Measurements from ENCODE around the gene STXBP6.

STXBP6 gene

DNA sequence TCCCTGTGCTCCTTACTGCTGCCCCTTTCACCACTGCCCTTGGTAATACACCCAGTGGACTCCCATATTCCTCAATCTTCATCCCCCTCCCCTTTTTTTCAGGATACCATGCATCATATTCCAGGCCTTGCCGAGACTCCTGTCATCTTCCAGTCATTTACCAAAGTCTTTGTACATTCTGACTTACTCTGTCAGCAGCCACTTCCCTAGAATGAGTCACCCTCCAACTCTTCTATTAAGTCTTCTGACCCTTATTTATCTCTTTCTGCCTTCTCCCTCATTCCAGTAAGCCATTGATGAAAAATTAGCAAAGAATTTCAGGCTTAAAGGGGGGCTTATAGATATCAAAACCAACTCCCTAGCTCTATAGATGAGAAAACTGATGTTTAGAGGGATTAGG is 128.0 kb downstream of the STXBP6 start:
- Histone ChIP-seq H3K36me3 (ENCODE audit: control insufficient read depth, low read depth, low read length) (no peaks in the 10 kb centered on the region), H3K9me3 (ENCODE audit: control insufficient read depth, low read depth, low read length) (no peaks in the 10 kb centered on the region), H3K4me1 (ENCODE audit: control insufficient read depth, low read depth, low read length) (peaks cover 11% of the 10 kb centered on the region), H3K4me3 (ENCODE audit: low read length) (no peak overlapping the region), H3K27me3 (ENCODE audit: control insufficient read depth, insufficient read depth, low read length) (no peaks in the 10 kb centered on the region), H3K9ac (ENCODE audit: low read length) (no peak overlapping the region), H3K27ac (ENCODE audit: low read length) (no peak overlapping the region)

DNA sequence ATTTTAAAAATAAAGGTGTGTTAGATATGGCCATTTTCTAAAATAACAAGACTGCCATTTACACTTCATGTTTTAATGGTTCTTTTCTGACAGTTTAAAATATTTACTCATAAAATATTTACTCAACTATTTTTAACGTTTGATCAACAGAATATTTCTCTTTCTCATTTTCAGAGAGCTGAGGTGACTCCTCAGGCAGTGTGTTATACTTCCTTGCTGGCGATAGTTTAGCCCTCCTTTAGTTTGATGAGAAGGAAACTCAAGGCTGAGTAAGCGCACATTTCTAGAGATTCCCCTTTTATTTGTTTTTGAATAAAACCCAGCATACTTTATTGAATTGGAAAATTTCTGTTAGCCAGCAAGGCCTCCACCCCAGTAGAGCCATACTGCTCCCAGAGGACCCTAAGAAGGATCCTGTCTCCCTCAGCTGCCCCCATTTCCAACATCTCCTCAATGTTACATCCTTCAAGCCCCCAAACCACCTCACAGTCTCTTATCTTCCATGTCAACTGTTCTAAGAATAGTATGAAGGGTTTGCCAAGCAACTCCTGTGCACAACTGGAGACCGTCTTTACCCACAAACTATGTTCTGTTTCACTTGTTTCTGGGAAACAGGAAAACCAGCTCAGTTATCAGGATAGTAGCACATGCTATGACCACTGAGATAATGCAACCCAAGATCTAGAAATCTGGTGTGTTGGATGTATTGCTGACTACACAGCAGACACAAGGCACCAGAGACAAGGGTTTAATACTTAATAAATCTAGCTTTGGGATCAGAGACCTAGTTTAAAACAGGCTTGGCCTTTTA is 129.5 kb downstream of the STXBP6 start:
- H3K4me3 ChIP-seq (ENCODE audit: low read length) = no peak overlapping the region
- H3K9me3 ChIP-seq (ENCODE audit: control insufficient read depth, low read depth, low read length) = no peaks in the 10 kb centered on the region
- H3K36me3 ChIP-seq (ENCODE audit: control insufficient read depth, low read depth, low read length) = no peaks in the 10 kb centered on the region
- H3K27me3 ChIP-seq (ENCODE audit: control insufficient read depth, insufficient read depth, low read length) = no peaks in the 10 kb centered on the region
- H3K9ac ChIP-seq (ENCODE audit: low read length) = no peak overlapping the region
- H3K27ac ChIP-seq (ENCODE audit: low read length) = no peak overlapping the region
- peaks cover 20% of the 10 kb centered on the region for H3K4me1 ChIP-seq (ENCODE audit: control insufficient read depth, low read depth, low read length)

DNA sequence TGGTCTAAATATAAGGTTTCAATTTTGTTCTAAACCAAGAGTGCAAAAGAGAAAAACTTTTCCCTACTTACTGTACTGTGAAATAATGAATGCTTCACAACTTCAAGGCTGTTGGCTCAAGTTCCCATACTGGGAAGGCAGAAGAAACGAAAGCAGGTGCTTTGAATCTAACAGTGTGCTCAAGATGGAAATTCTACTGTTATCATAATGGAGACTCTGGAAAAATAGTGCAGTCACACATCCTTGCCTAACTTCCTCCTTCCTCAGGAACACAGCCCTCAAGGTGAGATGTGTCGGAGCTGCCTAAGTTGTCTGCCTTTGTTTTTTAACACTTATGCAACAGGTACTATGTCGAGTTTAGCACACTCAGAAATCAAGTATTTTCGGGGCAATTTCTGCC is 131.1 kb downstream of the STXBP6 start:
- H3K9me3 ChIP-seq (ENCODE audit: control insufficient read depth, low read depth, low read length) = no peaks in the 10 kb centered on the region
- H3K4me3 ChIP-seq (ENCODE audit: low read length) = no peak overlapping the region
- H3K36me3 ChIP-seq (ENCODE audit: control insufficient read depth, low read depth, low read length) = no peaks in the 10 kb centered on the region
- no peak overlapping the region for H3K9ac ChIP-seq (ENCODE audit: low read length)
- H3K27ac ChIP-seq (ENCODE audit: low read length) = no peak overlapping the region
- H3K4me1 ChIP-seq (ENCODE audit: control insufficient read depth, low read depth, low read length) = peaks cover 20% of the 10 kb centered on the region
- H3K27me3 ChIP-seq (ENCODE audit: control insufficient read depth, insufficient read depth, low read length) = no peaks in the 10 kb centered on the region

DNA sequence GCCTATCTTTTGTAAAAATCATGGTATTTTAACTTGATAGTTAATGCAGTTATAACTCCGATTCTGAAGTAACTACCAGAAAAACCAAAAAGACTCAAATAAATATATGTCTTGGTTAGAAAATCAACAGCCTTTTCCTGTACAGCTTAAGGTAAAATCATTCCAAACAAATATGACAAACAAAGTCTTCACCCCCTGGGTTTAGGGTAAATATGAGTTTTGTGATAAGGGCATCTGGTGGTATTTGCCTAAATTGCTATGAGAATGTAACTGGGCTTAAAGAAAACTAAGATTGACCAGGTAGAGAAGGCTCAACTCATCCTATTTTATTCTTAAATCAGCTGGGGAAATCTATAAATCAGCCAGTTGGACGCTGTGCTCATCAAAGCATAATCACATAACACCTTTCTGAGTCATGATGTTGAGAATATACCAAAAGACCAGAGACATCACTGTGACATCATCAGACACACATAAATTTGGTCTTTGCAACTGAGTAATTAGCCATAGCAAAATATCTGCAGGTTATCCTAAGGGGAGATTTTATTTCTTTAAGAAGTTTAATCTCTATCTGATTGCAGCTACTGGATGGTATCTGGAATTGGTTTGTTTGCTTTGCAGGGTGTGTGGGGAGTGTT is 133.9 kb downstream of the STXBP6 start:
- no peaks in the 10 kb centered on the region for H3K9me3 ChIP-seq (ENCODE audit: control insufficient read depth, low read depth, low read length)
- H3K36me3 ChIP-seq (ENCODE audit: control insufficient read depth, low read depth, low read length) = no peaks in the 10 kb centered on the region
- peaks cover 15% of the 10 kb centered on the region for H3K4me1 ChIP-seq (ENCODE audit: control insufficient read depth, low read depth, low read length)
- no peak overlapping the region for H3K27ac ChIP-seq (ENCODE audit: low read length)
- H3K4me3 ChIP-seq (ENCODE audit: low read length) = no peak overlapping the region
- no peak overlapping the region for H3K9ac ChIP-seq (ENCODE audit: low read length)
- no peaks in the 10 kb centered on the region for H3K27me3 ChIP-seq (ENCODE audit: control insufficient read depth, insufficient read depth, low read length)

DNA sequence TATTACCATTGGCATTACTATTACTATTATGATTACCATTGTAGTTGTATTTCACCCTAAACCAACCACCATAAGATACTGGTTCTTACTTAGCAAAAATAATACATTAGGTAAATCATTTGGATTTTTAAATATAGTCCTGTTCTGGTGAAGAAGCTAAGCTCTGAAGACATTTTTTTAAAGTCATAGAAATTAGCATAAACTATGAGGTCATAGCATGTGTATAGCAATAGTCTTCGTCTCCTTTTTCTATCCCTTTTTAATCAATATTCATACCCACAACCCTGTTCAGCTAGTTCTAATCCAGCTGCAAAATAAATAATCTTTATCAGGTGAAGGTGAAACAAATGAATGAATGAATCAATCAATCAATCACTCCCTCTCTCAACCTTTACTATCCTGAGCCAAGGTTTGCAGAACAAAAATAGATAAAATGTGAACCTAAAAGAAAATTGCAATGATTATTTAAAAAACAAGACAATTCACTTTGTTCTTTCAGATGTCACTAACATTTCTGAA is 134.5 kb downstream of the STXBP6 start:
- H3K9me3 ChIP-seq (ENCODE audit: control insufficient read depth, low read depth, low read length) = no peaks in the 10 kb centered on the region
- H3K27ac ChIP-seq (ENCODE audit: low read length) = no peak overlapping the region
- H3K9ac ChIP-seq (ENCODE audit: low read length) = no peak overlapping the region
- H3K36me3 ChIP-seq (ENCODE audit: control insufficient read depth, low read depth, low read length) = no peaks in the 10 kb centered on the region
- no peaks in the 10 kb centered on the region for H3K27me3 ChIP-seq (ENCODE audit: control insufficient read depth, insufficient read depth, low read length)
- no peak overlapping the region for H3K4me3 ChIP-seq (ENCODE audit: low read length)
- H3K4me1 ChIP-seq (ENCODE audit: control insufficient read depth, low read depth, low read length) = peaks cover 15% of the 10 kb centered on the region

DNA sequence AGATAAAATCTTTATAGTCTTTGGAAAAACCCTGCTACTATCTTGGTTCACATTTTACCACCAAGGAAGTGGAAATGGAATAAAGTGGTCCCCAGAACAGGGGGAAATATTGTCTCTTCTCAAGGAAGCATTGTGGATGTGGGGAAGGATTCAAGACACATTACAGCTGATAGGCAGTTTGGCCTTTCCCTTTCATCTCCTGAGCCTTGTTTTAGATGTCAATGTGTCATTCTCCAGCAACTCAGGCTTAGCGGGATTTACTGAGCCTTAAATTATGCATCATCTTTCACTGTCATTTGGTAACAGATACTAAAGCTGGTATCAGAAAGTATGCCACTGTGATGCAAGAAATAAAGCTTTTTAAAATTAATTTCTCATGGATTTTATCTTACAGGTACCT is 136.2 kb downstream of the STXBP6 start:
- Histone ChIP-seq H3K9ac (ENCODE audit: low read length) (no peak overlapping the region), H3K4me3 (ENCODE audit: low read length) (no peak overlapping the region), H3K27ac (ENCODE audit: low read length) (no peak overlapping the region), H3K27me3 (ENCODE audit: control insufficient read depth, insufficient read depth, low read length) (no peaks in the 10 kb centered on the region), H3K9me3 (ENCODE audit: control insufficient read depth, low read depth, low read length) (no peaks in the 10 kb centered on the region), H3K4me1 (ENCODE audit: control insufficient read depth, low read depth, low read length) (peaks cover 9% of the 10 kb centered on the region), H3K36me3 (ENCODE audit: control insufficient read depth, low read depth, low read length) (no peaks in the 10 kb centered on the region)

DNA sequence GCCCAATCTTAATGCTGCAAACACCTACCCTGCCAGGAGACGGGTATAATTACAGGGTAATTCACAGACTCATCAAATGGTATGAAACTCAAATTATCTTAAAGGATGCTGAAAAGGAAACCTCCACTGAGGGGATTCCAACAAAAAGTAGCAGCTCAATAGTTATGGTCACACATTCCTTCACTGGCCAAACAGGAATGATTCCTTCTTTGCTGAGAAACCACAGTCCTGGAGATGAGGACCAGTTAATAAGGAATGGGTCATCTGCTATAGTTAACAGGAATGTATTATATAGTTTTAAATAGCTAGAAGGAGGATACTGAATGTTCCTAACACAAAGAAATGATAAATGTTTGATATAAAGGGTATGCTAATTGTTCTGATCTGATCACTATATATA is 136.9 kb downstream of the STXBP6 start:
- peaks cover 9% of the 10 kb centered on the region for H3K4me1 ChIP-seq (ENCODE audit: control insufficient read depth, low read depth, low read length)
- no peak overlapping the region for H3K9ac ChIP-seq (ENCODE audit: low read length)
- H3K27me3 ChIP-seq (ENCODE audit: control insufficient read depth, insufficient read depth, low read length) = no peaks in the 10 kb centered on the region
- H3K27ac ChIP-seq (ENCODE audit: low read length) = no peak overlapping the region
- H3K9me3 ChIP-seq (ENCODE audit: control insufficient read depth, low read depth, low read length) = no peaks in the 10 kb centered on the region
- H3K4me3 ChIP-seq (ENCODE audit: low read length) = no peak overlapping the region
- no peaks in the 10 kb centered on the region for H3K36me3 ChIP-seq (ENCODE audit: control insufficient read depth, low read depth, low read length)

DNA sequence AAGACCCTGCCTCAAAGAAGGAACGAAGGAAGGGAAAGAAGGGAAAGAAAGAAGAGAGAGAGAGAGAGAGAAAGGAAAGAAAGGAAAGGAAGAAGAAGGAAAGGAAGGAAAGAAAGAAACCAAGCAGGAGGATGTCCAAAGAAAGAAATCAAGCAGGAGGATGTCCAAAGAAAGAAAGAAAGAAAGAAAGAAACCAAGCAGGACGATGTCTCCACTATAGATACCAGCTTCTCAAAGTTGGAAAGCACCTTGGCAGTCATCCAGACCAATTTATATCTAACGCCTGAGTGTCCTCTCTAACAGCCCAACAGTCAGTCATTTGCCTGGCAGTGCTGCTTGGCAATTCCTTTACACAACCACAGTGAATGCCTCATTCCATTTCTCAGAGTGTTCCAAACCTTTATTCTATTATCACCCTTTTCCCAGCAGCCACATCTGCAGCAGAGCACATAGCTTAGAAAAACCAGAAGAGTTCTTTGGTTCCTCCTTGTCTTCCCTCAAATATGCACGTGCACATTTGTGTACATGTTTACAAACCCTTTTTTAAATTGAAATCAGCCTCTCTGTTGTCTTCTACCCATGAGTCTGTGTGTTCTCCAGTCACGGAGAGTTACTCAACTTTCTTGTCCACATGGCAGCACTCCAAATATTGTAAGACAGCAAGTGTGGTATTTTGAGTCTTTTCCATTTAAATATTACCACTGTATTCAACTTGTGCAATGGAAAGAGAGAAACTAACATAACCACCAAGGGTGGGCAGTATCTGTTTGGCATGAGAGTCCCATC is 138.4 kb downstream of the STXBP6 start:
- no peak overlapping the region for H3K9ac ChIP-seq (ENCODE audit: low read length)
- no peaks in the 10 kb centered on the region for H3K9me3 ChIP-seq (ENCODE audit: control insufficient read depth, low read depth, low read length)
- peaks cover 5% of the 10 kb centered on the region for H3K4me1 ChIP-seq (ENCODE audit: control insufficient read depth, low read depth, low read length)
- H3K27ac ChIP-seq (ENCODE audit: low read length) = no peak overlapping the region
- H3K27me3 ChIP-seq (ENCODE audit: control insufficient read depth, insufficient read depth, low read length) = no peaks in the 10 kb centered on the region
- H3K36me3 ChIP-seq (ENCODE audit: control insufficient read depth, low read depth, low read length) = no peaks in the 10 kb centered on the region
- H3K4me3 ChIP-seq (ENCODE audit: low read length) = no peak overlapping the region

DNA sequence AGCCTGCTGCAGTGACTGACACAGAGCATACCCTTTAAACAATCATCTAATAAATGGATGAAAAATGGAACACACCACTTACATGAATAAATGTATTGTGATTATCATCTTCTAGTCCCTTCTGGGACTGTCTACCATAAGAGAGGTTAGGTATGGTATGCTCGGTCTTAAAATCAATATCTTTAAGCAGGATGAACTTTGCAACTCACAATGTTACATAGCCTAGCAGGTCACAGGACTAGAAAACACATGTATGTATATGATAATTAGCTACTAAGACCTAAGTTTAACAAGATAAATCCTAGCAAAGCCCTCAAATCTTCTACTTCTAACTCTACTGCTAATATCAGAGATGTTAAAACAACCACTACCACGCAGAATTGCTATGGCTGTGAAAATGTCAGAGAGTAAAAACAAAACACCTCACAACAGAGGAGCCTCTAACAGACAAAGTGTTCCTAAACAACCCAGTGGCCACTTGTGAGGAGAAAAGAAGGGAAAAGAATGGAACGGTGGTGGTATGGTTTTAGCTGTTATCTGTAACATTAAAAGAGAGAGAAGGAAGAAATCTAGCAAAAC is 139.4 kb downstream of the STXBP6 start:
- Histone ChIP-seq H3K9ac (ENCODE audit: low read length) (no peak overlapping the region), H3K4me3 (ENCODE audit: low read length) (no peak overlapping the region), H3K27me3 (ENCODE audit: control insufficient read depth, insufficient read depth, low read length) (no peaks in the 10 kb centered on the region), H3K9me3 (ENCODE audit: control insufficient read depth, low read depth, low read length) (no peaks in the 10 kb centered on the region), H3K4me1 (ENCODE audit: control insufficient read depth, low read depth, low read length) (no peaks in the 10 kb centered on the region), H3K36me3 (ENCODE audit: control insufficient read depth, low read depth, low read length) (no peaks in the 10 kb centered on the region), H3K27ac (ENCODE audit: low read length) (no peak overlapping the region)

DNA sequence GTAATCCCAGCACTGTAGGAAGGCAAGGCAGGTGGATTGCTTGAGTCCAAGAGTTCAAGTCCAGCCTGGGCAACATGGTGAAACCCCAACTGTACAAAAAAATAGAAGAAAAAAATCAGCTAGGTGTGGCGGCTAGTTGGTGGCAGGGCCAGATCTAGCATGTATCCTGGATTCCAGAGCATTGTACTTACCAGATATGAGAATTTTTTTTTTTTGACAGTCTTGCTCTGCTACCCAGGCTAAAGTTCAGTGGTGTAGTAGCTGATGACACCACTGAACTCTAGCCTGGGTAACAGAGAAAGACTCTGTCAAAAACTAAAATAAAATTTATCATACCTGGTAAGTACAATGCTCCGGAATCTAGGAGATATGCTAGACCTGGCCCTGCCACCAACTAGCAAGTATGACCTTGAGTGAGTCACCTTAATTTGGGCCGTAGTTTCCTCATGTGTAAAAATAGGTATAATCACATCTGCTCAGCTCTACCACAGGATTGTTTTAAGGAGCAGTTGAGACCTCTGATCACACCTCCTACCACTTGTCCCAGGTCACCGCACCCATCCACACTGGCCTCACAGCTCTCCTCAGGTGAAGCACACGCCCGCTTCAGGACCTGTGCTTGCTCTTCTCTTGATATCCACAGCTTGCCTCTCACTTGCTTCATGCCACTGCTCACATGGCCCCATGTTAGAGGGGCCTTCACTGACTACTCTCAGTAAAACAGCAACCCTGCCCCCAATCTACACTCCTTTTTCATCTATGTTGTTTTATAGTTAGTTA is 140.2 kb downstream of the STXBP6 start:
- H3K4me3 ChIP-seq (ENCODE audit: low read length) = no peak overlapping the region
- H3K4me1 ChIP-seq (ENCODE audit: control insufficient read depth, low read depth, low read length) = no peaks in the 10 kb centered on the region
- H3K27me3 ChIP-seq (ENCODE audit: control insufficient read depth, insufficient read depth, low read length) = no peaks in the 10 kb centered on the region
- no peak overlapping the region for H3K27ac ChIP-seq (ENCODE audit: low read length)
- H3K9me3 ChIP-seq (ENCODE audit: control insufficient read depth, low read depth, low read length) = no peaks in the 10 kb centered on the region
- H3K9ac ChIP-seq (ENCODE audit: low read length) = no peak overlapping the region
- H3K36me3 ChIP-seq (ENCODE audit: control insufficient read depth, low read depth, low read length) = no peaks in the 10 kb centered on the region
